Transverse colon (tissue), 4 donors: ENCODE data around the gene ABCB4.

Experiments
- EP300 ChIP-seq: sonication (generic); formaldehyde crosslinking; IDR thresholded peaks from one replicate; pipeline ENCODE4 v1.6.1; 2017; ENCODE audit warnings: antibody characterized with exemption, low read depth
- POLR2A ChIP-seq: fragments of 450-650 bp; IDR thresholded peaks from one replicate; pipeline ENCODE4 v1.6.1; 2016; ENCODE audit warnings: antibody characterized with exemption, mild to moderate bottlenecking, moderate library complexity
- POLR2AphosphoS5 ChIP-seq, 3 donors: sonication (generic); formaldehyde crosslinking; IDR thresholded peaks; one replicate each; pipeline ENCODE4 v1.6.1; 2016; ENCODE audit warnings: antibody characterized with exemption in 3 of 3
- TF ChIP-seq, protein P1 (sequence below), 5 experiments: fragments of 200-600 bp in 3 of 5; fragments of 450-650 bp in 2 of 5; sonication (generic) in 3 of 5; IDR thresholded peaks; 1 replicate in 2 of 5; 2 replicates in 3 of 5; pipeline ENCODE4 v1.5.1; 2016 to 2017; ENCODE audit warnings: antibody characterized with exemption in 5 of 5, inconsistent platforms in 3 of 5, mild to moderate bottlenecking in 2 of 5, moderate library complexity in 1 of 5

- TF ChIP-seq, protein P1, sequence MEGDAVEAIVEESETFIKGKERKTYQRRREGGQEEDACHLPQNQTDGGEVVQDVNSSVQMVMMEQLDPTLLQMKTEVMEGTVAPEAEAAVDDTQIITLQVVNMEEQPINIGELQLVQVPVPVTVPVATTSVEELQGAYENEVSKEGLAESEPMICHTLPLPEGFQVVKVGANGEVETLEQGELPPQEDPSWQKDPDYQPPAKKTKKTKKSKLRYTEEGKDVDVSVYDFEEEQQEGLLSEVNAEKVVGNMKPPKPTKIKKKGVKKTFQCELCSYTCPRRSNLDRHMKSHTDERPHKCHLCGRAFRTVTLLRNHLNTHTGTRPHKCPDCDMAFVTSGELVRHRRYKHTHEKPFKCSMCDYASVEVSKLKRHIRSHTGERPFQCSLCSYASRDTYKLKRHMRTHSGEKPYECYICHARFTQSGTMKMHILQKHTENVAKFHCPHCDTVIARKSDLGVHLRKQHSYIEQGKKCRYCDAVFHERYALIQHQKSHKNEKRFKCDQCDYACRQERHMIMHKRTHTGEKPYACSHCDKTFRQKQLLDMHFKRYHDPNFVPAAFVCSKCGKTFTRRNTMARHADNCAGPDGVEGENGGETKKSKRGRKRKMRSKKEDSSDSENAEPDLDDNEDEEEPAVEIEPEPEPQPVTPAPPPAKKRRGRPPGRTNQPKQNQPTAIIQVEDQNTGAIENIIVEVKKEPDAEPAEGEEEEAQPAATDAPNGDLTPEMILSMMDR (IDR thresholded peaks at IDR 0.05), result no peak
- no peak for TF ChIP-seq POLR2A
- no peak for TF ChIP-seq POLR2AphosphoS5 (IDR thresholded peaks at IDR 0.05)
- TF ChIP-seq EP300, result no peak
Measured at GRCh38 chr7:87463982-87464381, 11.5 kb downstream of the ABCB4 start.
